Fibroblast of peridontal ligament (primary cell): ENCODE results near the gene CFAP46.
"Not testable (repeated sequence)": the region's sequence is repeated elsewhere in the genome, so short reads cannot be mapped to it uniquely, and the experiment has no call there.

Experiments
- DNase-seq: peaks from one replicate; pipeline ENCODE4 v3.0.0-alpha.2; 2010; ENCODE audit errors: extremely low read depth

CFAP46 gene

GRCh38 chr10:132962623-132963429 is 20.5 kb upstream of the CFAP46 start:
- peak; percentile 35 for DNase-seq

DNA sequence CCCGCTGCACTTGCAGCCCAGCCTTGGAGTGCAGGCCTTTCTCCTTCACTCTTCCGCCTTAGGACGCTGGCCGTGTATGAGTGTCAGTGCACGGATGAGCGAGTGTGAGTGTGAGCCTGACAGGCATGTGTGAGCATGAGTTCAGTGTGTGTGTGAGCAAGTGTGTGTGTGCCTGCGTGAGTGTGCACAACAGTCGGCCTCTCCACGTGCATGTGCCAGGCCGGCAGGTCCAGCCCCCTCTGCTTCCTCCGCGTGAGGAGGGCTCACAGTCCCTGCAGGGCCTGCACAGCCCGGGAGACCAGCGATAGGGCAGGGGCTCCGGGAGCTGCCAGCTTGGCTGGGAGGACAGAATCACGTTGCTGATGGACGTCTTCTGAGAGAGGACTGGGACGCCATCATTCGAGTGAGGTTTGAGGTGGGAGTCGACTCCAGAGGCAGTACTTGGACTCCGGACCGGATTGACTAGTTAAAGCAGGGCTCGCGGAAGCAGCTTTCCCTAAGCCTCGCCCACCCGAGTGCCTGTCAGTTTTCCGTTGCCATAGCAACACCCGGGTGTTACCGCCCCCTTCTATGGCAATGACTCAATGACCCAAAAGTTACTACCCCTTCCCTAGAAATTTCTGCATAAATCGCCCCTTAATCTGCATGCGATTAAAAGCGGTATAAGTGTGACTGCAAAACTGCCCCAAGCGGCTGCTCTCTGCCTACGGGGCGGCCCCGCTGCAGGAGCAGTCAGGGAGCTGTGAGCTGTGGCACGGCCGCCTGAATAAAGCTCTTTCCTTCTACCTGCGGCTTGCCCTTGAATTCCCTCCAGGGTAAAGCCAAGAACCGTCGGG is 19.6 kb upstream of the CFAP46 start:
- DNase-seq, result peak; percentile 81

- DNase-seq, result no peak
These were observed 19.0 kb upstream of the CFAP46 start for GRCh38 chr10:132961420-132961786.

GRCh38 chr10:132960631-132961419 is 18.5 kb upstream of the CFAP46 start:
- DNase-seq, result no peak

- no peak for DNase-seq
These were observed 17.7 kb upstream of the CFAP46 start for GRCh38 chr10:132960071-132960472.

GRCh38 chr10:132959559-132959961 is 17.2 kb upstream of the CFAP46 start:
- DNase-seq, result no peak

DNA sequence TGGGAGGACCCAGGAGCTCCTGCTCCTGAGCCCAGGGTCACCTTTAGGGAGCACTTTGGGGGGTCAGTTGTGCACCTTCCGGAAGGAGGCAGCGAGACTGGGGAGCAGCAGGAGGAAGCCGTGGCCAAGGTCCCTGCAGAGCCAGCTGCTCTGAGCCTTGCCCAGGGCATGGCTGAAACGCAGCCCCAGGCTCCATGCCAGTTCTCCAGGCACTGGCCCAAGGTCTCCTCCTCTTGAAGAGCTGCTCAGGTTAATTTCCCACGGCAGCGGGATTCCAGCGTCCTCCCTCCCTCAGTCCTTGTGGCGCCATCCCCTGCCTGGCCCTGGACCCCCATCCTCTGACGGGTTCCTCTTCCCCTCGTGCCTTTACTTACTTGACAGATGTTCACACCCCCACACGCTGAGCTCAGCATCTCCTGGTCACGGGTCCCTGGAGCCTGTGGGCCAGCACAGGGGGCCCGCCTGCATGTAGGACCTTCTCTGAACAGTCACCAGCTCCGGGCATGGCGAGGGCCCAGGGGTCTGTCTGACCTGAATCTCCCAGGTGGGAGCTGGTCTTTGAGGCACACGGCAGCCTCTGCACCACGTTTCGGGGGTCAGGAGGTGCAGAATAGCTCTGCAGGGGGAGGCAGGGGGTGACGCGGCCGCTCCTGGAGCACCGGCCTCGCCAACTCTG is 16.7 kb upstream of the CFAP46 start:
- no peak for DNase-seq

GRCh38 chr10:132957981-132958882 is 15.9 kb upstream of the CFAP46 start:
- no peak for DNase-seq

GRCh38 chr10:132957131-132957530 is 14.8 kb upstream of the CFAP46 start:
- DNase-seq, result no peak

DNA sequence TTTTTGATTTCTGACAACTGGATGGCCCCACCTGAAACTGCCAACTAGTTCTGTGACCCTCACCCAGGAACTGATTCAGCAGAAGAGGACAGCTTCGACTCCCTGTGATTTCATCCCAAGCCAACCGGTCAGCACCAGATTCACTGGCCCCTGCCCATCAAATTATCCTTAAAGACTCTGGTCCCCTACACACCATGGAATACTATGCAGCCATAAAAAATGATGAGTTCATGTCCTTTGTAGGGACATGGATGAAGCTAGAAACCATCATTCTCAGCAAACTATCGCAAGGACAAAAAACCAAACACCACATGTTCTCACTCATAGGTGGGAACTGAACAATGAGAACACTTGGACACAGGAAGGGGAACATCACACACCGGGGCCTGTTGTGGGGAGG is 13.9 kb upstream of the CFAP46 start:
- not testable (repeated sequence) for DNase-seq

- DNase-seq, result no peak
These were observed 13.1 kb upstream of the CFAP46 start for GRCh38 chr10:132955479-132955878.

GRCh38 chr10:132953428-132953827 is 11.1 kb upstream of the CFAP46 start:
- DNase-seq, result no peak

DNA sequence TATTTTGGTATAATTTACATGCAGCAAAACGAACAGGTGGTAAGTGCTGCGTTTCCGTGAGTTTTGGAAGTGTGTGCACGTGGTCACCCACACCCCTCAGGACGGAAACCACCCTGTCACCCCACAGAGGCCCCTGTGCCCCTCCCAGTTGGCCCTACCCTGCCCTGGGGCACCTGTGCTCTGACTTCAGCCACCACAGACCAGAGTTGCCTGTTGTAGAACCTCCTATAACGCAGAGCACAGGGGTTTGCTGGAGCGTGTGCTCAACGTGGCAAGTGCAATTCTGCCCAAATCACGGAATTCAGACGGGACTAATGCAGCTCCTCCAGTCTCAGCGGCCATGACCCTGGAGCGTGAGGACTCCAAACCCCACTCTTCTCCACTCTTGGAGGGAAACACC is 9.6 kb upstream of the CFAP46 start:
- no peak for DNase-seq

GRCh38 chr10:132948351-132948750 is 6.0 kb upstream of the CFAP46 start:
- no peak for DNase-seq

GRCh38 chr10:132947843-132948242 is 5.5 kb upstream of the CFAP46 start:
- no peak for DNase-seq

- peak; percentile 6 for DNase-seq
These were observed 4.6 kb upstream of the CFAP46 start for GRCh38 chr10:132946806-132947546.

- DNase-seq, result no peak
These were observed 3.9 kb upstream of the CFAP46 start for GRCh38 chr10:132946311-132946710.

DNA sequence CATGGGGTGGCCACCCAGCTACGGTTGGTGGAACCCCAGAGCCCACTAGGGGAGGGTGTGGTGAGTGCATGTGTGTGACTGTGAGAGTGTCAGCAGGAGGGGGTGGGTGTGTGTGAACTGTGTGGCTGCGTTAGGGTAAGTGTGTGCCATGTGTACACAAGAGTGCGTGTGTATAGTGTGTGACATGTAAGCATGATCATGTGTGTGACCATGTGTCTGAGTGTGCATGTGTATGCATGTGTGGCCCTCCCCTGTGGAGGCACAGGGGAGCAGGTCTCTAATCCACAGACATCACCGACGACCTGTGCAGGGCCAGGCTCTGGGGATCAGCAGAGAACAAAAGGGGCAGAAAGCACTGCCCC is 3.5 kb upstream of the CFAP46 start:
- DNase-seq, result no peak

DNA sequence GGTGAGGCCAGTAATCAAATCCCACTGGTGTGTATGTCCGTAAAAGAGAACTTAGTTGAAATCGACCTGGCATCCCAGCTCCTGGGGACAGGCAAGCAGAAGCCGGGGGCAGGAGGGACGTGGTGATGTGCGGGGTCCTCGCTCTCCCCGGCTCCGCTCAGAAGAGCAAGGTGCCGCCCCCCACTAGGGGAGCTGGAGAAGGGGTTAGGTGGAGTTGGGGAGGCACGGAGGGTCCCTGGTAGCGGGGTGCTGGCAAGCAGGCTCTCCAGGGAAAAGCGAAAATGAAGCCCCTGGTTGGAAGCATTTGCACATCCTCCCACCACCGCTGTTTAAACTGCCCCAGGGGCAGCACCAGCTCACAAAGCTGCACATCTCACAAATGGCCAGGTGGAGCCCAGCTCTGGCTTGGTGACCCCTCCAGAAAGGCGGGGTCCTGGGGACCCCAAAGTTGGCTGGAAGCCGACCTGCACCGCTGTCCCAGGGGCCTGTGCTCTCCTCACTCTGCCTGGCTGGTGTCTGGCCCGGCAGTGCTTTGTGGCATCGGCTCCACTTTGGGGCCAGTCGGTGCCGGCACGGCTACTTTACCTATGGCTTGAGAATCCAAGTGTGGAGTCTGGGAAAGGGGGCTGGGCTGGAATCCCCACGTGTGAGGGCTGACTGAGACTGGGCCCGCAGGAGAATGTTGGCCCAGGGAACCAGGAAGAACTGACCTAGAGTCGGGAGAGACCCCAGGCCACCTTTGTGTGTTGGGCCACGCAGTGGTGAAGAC is 2.9 kb upstream of the CFAP46 start:
- no peak for DNase-seq
